CD4-positive, alpha-beta T cell treated with Interferon alpha-2 for 1 hour (primary cell): ENCODE measurements around the gene GM2A.
"Not testable (repeated sequence)": the region's sequence is repeated elsewhere in the genome, so short reads cannot be mapped to it uniquely, and the experiment has no call there.

Experiments used
- DNase-seq, 2 donors: peaks; one replicate each; pipeline ENCODE4 v3.0.0-alpha.2; 2020 to 2022

Gene GM2A

DNA sequence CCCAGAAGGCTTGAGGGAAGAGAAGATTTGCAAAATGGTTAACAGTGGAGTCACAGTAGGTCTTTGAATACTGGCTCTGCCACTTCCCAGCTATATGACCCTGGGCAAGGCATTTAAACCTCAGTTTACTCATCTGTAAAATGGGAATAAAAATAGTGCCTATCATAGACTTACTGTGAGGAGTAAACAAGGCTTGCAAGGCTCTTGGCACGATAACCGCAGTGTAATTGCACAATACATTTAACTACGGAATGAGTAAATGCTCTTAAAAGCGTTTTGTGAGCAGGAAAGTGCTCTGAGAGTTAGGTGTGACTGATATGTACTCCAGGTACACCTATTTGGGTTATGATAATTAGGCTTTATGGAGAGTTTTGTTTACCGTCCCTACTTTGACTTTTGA, 42.2 kb downstream of the GM2A start:
- DNase-seq = no peak

DNA sequence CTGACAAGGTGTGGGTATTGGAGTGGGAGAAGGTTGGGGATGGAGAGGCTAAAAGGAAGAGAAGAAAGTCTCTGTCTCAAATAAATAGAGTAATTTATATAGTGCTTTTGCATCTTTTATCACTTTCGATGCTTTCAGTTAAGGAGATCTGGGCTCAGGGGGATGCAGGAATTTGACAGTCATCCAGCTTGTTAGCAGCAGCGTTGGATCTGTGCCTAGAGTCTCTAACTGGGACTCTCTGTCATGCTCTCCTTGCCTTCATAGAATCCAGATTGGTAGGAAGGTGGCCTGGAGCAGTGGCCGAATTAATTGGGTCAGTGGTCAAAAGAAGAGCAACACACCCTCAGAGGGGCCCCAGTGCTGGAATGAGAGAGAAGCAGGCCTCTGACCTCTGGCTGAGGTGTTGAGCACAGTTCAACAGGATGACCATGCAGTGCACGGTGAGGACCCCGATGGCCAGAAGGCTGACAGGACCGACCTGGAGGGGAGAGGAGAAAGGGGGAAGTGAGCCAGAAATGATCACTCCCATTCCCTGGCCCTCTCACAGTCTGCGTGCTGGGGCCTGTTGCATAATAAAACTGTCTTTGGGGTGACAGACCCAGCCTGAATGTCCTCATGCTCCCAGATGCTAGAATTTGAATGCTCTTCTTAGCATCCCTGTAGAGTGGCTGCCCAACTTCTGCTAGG, 42.9 kb downstream of the GM2A start:
- DNase-seq = no peak

DNA sequence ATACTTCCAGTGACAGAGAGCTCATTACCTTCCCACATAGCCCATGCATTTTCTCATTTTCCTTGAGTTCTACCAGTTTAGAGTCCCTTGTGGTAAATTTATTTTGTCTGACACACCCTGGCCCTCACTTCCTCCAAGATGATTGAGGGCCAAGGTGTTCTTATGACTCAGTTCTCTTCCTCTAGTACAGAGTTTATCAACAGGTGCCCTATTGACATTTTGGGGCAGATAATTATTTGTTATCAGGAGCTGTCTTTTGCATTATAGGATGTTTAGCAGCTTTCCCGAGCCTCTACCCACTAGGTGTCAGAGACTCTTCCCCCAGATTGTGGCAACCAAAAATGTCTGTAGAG, 43.5 kb downstream of the GM2A start:
- no peak for DNase-seq

DNA sequence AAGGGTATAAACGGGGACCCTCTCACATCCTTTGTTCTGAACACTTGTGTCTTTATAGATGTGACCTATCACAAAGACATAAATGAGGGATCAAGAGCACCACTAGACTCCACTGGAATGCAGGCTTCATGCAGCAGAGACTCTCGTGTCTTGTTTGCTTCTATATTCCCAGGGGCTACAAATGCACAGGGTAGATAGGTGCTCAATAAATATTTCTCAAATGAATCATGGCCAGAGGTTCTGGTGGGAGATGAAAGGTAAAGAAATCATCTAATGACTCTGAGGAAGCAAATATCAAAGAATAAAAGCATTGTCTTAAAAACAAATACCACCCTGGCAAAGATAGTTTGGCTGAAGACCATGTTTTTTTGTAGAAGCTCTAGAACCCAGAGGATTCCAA, 44.0 kb downstream of the GM2A start:
- no peak for DNase-seq

DNA sequence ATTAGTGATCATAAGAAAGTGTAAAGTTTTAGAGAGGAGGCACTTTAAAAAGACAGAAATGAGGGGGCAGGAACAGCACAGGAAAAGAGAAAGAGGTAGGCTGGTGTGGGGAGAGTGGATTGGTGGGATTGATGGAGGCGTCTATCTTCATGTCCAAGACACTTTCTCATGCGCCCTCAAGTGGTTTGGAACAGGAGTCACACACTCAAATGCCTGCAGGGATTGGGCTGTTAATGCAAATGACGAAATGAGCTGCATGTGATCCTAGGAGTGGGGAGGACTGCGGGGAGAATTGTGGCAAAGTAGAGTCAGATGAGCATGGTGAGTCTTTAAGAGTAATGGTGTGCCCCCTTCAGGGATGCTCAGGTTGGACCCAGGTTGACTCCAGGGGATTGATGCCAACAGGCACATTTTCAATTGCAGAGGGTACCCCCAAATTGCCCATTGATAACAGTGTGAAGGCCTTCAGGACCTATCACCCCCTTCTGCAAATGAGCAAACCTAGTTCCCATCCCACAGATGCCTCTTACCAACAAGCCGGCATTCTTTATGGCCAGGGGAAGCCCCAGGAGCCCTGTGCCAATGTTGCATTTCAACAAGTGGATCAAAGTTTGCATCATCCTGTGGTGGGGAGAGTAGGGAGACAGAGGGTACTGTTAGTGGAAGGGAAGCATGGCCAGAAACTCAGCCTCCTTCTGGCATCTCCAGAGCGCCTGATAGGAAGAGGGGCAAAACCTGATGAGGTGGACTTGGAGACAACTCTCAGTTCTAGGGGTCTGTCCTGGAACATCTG, 45.3 kb downstream of the GM2A start:
- DNase-seq = no peak

DNA sequence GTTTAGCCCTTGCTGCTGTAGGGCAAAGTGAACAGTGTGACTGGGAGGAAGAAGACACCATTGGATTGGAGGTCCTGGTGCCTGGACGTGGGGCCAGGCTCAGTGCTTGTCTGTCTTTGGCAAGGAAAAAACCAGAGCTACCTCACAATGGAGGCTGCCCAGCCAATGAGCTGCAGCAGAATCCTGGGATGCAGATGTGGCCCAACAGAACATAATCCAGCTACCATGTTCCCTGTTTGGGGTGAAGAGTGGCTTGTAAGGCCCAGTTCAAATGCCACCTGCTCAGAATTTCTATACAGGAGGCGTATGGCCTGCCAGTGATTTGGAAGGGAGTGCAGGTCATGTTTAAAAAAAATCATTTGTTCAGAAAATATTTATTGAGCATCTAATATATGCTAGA, 50.7 kb downstream of the GM2A start, which contains the start of gene SLC36A3:
SLC36A3 (minus strand) TSS at position 101 of the 400 bp plus-strand sequence. CDS start 412 bp downstream, outside the sequence.
- no peak for DNase-seq

DNA sequence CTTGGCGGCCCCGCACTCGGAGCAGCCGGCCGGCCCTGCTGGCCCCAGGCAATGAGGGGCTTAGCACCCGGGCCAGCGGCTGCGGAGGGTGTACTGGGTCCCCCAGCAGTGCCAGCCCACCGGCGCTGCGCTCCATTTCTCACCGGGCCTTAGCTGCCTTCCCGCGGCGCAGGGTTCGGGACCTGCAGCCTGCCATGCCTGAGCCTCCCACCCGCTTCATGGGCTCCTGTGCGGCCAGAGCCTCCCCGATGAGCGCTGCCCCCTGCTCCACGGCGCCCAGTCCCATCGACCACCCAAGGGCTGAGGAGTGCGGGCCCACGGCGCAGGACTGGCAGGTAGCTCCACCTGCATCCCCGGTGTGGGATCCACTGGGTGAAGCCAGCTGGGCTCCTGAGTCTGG, 56.3 kb downstream of the GM2A start:
- DNase-seq = not testable (repeated sequence)

DNA sequence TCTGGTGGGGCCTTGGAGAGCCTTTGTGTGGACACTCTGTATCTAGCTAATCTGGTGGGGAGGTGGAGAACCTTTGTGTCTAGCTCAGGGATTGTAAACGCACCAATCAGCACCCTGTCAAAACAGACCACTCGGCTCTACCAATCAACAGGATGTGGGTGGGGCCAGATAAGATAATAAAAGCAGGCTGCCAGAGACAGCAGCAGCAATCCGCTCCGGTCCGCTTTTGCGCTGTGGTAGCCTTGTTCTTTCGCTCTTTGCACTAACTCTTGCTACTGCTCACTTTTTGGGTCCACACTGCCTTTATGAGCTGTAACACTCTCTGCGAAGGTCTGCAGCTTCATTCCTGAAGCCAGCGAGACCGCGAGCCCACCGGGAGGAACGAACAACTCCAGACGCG, 56.8 kb downstream of the GM2A start:
- DNase-seq = not testable (repeated sequence)

DNA sequence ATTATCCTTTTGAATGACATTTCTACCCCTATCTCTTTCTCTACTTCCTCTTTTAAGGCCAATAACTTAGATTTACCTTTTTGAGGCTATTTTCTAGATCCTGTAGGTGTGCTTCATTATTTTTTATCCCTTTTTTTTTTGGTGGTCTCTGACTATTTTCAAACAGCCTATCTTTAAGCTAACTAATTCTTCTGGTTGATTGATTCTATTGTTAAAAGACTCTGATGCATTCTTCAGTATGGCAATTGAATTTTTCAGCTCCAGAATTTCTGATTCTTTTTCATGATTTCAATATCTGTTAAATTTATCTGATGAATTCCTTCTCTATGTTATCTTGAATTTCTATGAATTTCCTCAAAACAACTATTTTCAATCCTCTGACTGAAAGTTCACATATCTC, 57.9 kb downstream of the GM2A start:
- DNase-seq = no peak

DNA sequence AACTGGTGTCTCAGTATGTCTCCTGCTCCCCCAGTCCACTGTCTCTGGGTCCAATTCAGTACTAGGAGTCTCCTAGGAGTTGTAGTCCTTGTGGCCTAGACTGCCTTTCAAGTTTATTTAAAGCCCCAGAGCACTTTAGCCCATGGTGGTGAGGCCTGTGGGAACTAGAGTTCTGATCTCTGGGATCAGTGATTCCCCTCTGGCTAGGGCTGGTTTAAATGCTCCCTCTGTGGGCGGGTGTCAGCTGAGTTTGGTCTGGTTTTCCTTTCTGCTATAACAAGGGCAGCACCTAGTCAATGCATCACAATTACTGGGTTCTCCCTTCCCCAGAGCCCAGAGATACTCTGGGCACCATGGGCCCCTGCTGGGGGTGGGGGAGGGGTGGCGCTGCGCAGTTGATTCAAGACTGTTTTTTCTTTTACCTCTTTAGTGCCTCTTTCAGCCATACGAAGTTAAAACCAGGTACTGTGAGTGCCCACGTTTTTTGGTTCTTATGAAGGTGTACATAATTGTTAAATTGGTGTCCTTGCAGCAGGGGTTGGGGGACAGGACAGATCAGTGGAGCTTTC, 59.9 kb downstream of the GM2A start:
- no peak for DNase-seq

DNA sequence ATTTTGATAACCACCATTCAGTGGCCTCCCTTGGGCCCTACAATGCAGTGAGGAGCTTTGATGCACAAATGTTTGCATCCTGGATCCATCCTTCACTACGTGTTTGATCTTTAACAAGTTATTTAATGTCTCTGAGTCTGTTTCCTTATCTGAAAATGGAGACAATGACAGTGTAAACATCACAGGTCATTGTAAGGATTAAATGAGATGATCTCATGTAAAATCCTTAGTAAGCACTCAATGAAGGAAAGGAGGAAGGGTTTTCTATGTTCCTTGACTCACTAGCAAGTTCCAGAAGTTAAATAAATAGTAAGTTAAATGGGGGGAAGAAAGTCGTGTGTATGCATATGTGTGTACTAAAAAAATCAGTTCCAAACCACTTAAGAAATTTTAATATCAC, 60.4 kb downstream of the GM2A start:
- no peak for DNase-seq

DNA sequence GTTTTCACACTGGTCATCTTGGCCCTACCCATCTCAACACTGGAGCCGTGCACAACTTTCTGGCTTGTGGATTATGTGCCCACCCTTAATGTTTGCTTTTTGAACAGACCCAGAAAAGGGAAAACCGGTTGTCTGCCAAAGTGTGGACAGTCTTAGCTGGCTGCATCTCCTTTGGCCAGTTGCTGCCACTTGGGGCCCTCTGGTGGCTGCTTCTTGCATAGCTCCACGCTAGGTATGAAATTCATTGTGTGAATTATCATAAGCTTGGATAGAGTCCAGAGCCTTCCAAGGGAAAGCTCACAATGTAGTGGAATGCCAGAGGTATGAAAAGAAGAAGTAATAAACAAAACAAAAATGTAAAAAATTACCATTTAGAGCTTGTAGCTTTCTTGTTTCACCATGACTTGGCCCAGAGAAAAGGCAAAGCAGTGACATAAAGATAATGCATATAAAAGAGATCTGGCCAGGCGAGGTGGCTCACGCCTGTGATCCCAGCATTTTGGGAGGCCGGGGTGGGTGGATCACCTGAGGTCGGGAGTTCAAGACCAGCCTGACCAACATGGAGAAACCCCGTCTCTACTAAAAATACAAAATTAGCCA, 63.1 kb downstream of the GM2A start:
- peak; percentile 33 to 38 for DNase-seq

DNA sequence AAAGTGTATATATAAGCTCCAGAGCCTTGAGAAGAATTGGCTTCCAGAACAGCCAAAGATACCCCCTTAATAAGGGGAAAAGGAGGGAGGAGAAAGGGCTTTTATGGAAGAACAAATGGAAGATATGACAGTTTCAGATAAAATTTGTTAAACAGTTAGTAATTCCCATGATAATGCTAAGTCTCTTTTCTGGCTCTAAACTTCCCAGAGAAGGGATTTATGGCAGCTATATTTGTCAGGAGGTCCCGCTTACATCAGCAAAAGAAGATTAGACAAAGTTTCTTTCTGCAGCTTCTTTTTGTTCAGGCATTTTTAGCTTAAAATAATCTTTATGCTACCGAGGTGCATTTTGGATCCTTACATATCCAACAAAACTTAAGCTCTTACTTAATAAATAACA, 64.9 kb downstream of the GM2A start:
- DNase-seq = no peak

DNA sequence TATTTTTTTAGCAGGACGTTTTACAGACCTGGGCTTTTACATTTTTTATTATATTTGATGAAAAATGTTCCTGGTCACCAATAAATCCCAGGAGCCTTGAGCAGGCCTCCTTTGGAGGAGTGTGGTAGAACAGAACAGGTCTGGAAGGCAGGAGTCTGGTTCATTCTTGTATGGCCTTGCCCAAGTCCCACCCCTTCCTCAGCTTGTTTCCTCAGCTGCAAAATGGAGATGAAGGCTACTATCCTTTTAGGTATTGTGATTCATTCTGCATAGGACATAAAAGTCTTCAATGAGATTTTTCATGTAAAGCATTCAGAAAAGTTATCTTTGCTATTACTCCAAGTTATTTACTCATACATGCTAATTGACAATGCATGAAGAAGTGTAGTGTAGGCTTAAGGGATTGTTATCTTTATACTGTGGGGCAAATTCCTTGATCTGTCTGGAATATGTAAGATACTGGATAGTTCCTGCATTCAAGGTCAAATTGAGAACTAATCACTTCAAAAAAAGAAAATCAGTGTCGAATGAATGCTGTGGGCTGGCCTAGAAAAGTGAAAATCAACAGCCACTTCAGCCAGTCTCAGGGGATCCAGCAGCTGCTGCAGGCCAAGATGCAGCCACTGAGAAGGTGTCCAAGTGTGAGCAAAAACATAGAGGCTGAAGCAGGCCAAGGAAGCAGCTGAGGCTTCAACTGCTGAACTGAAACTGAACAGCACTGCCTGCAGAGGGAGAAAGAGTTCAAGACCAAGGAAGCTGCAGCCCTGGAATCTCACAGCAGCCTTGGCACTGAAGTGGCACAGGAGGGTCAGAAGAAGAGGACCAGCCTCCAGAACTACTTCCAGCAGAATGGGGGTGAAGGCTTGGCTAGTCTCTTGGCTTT, 66.1 kb downstream of the GM2A start:
- no peak for DNase-seq
